ENCODE results near the gene TTC3.

TTC3 gene

DNA sequence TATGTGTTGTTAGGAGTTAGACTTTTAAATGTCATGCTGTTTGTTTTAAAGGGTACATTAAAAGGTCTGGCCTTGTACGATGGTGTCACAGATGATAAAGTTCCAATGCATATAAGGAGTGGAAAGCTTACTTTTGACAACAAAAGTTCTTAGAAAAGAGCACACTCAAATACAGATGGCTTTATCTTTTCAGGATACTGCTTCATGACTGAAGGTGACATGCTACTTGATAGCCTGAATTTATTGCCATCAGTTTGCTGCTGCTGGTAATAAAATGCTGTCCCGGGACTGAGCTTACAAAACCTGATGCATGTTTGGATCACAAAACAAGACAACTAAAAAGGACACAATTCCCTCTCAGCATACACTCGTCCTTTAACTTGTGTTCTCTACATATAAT, 84.9 kb downstream of the TTC3 start:
- DNase-seq = no peak

DNA sequence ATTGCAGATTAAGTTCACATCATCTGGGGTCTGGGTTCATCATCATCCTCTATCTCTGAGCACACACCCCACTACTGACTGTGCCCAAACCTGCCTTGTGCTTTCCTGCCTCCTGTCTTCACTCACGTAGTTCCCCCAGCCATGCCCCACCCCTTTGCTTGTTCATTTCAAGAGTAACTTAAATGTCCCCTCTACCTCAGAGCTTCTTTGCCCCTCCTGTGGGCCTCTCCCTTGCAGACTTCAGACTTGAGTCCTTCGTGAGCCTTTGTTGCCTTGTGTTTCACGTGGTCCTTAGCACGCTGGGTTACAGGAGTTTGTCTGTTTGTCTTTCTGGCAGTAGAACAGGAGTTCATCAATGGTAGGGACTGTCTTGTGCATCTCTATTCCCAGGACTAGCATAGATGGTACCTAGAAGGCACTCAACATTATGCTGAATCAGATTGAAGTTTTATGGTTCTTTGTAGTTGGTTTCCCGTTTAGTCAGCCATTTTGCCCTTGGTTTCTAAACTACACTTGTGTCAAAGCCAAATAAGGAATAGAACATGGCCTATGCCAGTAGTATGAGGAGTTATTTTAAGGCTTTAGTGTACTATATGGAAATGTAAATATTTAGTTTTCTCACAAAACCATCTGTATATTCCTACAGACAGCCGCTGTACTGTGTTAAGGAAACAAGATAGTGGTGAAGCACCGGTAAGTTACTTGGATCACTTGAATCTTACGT, 86.2 kb downstream of the TTC3 start:
- DNase-seq = no peak

DNA sequence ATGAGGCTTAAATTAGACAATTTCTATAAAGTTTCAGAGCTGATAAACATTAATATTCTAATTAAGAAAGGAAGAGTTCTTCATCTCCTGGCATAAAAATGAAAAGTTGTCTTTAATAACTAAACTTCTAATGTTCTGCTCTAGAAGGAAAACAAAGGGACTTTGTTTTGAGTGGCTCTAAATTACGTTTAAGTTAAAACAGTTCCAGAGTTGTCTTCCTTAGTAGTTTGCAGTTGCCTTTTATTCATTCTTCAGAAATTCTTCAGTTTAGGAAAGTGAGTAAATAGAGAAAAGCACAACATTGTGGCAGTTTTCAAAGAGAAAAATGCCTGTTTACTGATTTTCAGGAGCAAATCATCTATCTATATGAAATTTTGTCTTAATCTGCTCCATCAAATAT, 86.9 kb downstream of the TTC3 start:
- no peak for DNase-seq

DNA sequence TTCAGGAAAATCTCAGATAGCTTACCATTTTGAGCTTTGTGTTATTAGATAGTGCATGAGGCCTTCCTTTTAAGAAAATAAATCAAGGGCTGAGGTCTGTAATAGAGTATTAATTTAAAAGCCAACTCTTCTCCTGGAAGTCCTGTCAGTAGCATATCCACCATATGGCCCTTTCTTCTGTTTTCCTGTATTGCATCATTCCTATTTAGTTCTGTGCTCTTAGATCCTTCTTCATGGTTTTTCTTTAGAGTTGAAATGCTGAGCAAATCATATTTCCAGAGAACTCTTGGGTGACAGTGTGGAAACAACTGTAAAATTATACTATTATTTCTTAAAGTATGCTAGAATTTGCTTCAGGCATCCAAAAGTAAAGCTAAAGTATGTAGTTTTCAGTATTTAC, 91.7 kb downstream of the TTC3 start:
- no peak for DNase-seq

DNA sequence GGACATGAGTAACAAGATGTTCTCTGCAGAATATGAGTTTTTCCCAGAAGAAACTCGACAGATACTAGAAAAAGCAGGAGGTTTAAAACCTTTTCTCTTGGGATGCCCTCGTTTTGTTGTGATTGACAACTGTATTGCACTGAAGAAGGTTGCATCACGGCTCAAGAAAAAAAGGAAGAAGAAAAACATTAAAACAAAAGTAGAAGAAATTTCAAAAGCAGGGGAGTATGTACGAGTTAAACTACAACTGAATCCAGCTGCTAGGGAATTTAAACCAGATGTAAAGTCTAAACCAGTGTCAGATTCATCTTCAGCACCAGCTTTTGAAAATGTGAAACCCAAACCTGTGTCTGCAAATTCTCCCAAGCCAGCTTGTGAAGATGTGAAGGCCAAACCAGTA, 92.5 kb downstream of the TTC3 start:
- DNase-seq = no peak

DNA sequence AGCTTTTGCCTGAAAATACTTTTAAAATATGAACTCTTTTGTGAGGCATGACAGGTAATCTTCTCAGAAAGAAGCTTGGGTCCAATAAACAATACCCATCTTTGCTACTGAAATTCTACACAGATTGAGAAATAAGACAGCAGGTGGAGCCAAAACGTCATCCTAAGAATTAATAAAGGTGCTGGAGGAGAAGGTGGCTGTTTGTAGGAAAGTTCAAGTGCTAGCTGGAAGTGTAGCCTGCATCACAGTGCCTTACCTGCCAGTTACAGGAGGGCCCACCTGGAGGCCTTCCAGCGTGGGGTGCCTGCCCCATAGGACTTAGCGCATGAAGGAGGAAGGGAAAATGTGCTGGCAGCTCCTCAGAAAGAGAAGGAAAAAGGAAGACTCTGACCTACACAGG, 93.7 kb downstream of the TTC3 start:
- no peak for DNase-seq

DNA sequence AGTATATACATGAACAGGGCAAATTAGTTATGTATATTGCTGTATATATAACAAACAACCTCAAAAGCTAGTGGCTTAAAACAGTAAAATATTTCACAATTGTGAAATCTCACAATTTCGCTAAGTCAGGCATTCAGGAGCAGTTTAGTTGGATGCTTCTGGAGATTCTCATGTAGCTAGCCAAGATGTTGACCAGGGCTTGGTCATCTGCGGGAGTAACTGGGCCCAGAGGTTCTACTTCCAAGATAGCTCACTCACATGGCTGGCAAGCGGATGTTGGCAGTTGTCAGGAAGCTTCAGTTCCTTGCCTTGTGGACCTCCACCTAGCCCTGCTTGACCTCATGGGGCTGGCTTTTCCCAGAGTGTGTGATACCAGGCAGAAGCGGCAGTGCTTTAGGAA, 95.6 kb downstream of the TTC3 start:
- DNase-seq = no peak

DNA sequence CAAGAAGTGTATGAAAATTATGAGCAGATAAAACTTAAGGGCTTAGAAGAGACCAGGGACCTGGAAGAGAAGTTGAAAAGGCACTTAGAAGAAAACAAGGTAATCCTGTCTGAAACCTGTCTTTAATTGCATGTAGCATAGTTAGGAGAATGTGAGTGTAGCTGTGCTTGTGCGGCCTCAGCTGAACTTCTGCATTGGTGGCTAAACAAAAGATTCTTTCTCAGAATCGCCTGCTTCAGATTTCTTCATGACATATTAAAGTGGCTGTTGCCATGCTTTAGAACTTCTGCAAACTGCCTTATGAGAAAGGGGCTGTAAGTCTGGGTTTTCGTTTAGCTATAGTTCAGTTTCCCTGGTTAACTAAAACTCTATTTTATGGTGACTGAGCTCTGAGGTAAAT, 99.6 kb downstream of the TTC3 start:
- DNase-seq = no peak

DNA sequence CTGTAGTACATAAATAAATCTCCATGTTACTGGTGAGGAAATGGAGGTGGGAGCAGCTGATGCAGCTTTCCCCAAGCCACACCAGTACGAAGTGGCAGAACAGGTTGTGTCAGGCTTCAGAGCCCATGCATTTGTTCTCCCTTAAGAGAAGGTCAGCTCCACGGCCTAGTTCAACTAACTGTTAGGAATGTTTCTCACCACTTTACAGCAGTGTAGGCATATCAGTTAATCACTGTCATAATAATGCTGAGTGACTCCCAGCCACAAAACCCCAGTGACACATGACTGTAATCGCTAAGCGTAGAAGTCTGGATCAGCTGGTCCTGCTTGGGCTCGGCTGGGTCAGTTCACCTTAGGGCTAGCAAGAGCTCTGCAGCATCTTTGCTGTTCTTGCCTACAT, 103.7 kb downstream of the TTC3 start:
- DNase-seq = no peak

DNA sequence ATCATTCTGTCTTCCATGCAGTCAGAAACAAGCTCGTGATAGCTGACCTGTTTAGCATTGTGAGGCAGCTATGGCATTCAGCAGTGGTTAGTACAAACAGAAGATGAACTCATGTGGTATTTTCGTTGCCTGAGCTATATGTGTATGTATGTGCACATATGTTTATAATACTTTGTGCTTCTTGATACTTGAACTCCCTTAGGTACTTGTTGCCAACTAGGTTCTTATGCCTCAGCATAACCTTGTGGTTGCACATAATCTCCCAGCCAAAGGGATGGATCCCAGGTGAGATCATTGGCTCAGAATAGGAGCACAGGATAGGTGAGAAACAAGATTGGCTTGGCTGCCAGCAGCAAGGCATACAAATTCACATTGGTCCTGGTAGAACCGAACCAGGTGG, 108.0 kb downstream of the TTC3 start:
- no peak for DNase-seq

DNA sequence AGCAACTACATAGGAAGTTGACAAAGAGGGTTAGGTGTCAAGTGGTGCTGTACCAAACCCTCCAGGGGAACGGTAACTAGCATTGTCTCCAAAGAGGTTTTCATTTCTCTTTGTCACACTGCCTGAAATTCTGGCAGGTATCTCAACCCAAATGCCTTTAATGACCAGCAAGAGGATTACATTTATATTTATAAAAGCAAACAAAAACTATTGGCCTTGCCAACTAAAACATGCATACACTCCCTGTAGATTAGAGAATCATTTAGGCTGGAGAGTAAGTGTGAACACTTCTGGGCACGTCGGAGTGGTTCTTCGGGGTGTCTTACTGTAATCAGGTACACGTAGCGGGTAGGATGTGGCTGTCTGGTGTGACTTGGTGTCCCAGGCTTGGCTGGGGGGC, 109.2 kb downstream of the TTC3 start:
- no peak for DNase-seq

DNA sequence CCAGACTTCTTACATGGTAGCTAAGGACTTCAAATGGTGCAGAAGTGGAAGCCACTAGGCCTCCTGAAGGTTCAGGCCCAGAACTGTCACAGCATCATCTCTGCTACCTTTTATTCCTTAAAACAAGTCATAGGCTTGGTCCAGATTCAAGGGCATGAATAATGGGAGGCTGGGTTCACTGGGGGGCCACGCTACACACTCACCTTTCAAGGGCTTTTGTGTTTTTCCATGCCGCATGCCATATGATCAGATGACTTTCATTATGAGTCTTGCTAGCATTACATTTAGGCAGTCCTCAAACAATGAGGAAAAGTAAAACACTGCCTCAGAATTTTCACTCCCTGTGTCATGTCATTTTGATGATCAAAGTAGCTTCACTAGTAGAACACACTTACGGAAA, 110.7 kb downstream of the TTC3 start:
- DNase-seq = no peak

DNA sequence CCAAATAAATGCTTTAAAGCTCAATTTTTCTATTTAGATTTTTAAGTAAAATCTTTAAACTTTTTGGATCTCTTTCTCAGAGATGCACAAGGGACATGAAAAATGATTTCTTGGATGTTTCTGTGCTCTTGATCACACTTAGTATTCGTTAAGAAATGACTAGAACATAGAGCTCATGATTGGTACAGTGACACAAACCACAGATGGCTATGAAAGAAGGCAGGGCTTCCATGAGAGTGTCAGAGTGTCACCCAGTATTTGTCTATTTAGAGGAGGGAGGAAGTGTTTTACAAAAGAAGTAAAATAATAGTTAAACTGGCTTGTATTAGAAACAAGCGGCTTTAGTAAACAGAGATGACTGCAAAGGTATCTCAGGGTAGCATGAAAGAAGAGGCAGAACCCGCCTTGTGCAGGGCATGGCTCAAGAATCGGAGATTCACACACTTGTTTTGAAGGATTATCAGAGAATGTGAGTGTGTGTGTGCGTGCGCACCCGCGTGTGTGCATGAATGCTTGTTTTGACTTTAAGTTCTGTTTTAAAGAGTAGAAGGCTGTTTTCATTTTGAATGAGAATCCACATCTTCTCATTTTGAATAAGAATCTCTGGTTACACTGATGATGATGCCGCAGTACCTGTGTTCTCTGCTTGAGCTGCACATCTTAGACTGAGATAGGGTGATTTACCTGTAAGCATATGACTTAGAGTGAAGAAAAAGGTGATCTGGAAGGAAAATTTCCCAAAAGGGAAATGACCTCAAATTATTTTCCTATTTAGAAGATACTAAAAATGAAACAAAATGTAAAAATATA, 111.9 kb downstream of the TTC3 start:
- no peak for DNase-seq

DNA sequence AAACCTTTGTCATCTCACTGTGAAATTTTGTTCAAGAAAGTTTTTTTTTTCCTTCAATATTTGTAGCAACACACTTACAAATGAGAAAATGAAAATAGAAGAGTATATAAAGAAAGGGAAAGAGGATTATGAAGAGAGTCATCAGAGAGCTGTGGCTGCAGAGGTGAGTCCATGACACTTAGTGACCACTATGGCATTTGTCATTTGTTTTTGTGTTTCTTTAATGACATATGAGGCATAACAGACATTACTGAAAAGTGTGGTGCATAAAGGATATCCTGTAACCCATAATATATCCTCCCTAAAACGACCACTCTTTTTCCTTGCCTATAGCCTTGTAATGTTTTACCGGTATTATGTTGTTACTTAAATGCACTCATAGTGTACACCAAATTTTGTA, 113.9 kb downstream of the TTC3 start:
- DNase-seq = no peak

DNA sequence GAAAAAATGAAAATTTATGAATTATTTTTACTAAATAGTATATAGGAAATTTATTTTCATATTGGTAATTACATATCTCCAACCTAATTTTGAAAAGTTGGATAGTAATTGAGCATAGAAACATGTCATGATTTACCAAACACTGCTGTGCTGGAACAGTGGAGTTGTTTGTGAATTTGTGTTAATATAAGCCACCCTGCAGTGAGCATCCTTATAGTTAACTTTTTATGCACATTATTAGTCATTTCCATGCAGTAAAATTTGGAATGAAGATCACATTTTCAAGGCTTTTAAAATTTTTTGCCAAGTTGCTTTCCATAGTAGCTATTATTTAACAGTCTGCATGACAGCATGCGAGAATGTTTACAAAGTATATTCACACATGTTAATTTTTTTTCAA, 115.8 kb downstream of the TTC3 start:
- DNase-seq = no peak

DNA sequence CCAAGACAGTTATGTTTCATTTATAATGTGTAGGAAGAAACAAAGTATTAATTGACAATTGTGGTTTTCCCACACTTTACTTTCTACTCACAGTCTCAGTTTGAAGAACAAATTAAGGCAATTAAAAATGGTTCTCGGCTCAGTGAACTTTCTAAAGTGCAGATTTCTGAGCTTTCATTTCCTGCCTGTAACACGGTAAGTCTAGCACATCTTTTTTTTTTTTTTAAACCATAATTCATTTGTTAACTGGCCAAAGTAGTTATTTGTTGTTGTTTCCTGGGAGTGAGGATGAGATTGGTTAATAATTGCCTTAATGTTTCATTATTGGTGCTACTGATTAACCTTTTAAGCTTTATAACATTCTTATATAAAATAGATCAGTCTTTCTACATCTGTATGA, 119.0 kb downstream of the TTC3 start:
- DNase-seq = no peak

DNA sequence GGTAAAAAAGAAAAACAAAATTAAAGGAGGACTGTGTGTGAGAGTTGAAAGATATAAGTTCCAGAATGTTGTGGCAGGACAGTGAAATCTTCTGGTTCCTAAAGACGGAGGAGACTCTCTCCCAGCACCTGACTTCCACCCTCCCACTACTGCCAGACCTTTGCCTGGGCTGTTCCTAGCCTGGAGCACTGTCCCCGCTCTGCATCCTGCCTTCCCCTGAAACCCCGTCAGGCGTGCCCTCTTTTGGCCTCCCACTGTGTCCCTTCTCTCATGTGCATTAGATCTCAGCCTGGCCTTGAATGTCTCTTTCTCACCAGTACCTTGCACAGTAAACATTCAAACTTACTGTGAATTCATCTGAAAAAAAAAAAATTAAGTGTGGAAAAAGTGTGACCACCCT, 120.0 kb downstream of the TTC3 start:
- no peak for DNase-seq

DNA sequence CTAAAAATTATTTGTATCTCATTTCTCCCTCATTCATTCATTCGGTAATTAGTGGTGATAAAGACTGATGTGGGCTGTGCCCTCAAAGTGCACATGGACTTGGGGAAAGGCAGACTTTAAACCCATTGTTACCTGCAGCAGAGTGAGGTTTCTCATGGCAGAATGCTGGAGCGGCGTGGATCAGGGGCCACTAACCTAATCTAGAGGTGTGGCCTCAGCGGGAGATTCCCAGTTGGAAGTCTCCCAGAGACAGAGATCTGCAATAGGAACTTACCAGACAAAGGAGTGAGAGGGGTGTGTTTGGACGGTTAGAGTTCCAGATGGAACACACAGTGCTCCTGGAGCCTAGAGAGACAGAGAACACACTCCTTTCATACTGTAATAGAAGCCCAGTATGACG, 120.6 kb downstream of the TTC3 start:
- no peak for DNase-seq

DNA sequence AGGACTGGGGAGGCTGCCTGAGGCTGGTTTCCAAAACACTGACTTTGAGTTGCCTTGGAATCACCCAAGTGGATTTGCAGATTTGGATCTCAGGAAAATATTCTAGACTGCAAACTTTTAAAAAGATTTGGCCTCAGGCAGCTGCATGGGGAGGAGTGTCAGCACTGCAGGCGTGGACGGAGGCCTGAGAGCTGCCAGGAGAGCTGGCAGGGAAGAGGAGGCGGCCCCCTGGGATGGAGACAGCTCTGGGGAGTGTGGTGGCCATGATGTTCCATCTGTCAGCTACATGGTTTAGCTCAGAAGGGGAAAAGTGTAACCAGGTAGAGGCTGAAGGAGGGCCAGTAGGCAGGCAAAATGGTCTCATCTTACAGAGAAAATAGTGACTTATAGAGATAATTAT, 122.0 kb downstream of the TTC3 start:
- DNase-seq = no peak

DNA sequence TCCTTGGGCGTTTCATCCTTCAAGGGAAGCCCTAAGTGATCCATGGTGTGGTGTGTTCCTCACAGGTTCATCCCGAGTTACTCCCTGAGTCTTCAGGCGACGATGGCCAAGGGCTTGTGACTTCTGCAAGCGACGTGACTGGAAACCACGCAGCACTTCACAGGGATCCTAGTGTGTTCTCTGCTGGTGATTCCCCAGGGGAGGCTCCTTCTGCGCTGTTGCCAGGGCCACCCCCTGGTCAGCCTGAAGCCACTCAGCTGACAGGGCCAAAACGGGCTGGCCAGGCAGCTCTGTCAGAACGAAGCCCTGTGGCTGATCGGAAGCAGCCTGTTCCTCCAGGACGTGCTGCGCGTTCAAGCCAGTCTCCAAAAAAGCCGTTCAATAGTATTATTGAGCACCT, 122.6 kb downstream of the TTC3 start:
- no peak for DNase-seq

DNA sequence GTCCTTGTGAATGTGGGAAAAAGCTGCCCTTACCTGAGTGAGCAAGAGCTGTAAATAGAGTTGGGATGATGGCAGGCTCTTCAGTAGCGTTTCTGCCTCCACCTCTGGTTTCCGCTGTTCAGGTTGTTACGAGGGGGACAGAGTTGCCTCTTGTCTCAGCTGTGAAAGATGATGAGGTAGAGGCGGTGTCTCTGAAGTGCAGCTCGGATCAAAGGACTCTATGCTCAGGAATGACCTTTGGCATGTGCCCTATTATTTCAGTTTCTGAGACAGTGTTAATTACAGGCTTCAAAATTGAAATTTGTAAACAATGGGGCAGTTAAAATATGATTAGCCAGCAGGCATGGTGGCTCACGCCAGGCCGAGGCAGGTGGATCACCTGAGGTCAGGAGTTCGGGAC, 123.8 kb downstream of the TTC3 start:
- DNase-seq = no peak

DNA sequence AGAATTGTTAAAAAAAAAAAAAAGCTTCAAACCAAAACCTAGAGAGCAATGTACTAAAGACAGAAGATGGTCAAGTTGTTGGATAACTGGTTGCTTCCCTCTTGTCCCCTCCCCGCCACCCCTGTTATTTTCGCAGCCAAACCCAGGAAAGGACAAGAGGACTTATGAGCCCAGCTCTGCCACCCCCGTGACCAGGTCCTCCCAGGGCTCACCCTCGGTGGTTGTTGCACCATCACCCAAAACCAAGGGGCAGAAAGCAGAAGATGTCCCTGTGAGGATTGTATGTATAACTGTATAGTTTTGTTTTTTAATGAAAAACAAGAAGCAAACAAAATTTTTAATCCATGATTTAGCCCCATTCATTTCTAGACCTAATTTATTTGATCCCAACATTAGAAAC, 124.7 kb downstream of the TTC3 start:
- DNase-seq = no peak

DNA sequence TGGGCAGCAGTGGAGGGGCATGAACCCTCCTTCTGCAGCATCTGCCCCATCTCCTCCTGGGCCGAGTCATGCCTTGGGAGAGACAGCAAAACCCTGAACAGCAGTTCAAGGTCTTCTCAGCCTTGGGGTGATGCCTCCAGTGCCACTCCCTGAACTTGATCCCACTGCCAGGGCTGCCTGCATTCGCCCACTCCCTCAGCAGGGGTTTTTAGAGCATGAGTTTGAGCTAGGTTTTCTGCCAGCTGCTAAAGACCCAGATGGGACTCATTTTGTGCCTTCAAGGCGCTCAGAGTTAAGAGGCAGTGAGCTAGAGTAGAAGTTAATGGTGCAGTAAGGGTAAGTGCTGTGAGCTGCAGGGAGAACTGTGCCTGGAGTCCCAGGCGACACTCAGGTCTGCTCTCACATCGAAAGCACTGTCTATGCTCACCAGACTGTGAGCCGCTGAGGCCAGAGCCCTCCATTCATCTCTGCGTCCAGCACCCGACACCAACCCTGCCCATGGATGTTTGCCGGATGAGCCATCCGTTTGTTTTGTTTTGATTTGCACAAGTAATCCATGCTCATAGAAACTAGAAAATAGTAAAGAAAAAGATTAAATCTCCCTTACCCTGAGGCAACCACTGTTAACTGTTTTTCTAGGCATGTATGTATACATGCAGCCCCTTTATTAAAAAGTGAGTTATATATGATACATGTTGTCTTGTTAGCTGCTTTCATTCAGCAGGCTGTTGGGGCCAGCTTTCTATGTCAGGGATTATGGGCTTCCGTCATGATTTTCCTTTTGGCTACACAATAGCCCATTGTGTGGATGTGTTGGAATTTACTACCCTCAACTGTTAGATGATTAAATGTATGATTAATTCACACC, 126.2 kb downstream of the TTC3 start:
- no peak for DNase-seq
